Stimulated activated CD8-positive, alpha-beta memory T cell treated with anti-CD3 and anti-CD28 coated beads, Interleukin-4, amount 100 ng/mL, for 48 hours (primary cell): ENCODE data around the gene RTN1.

Experiments
- DNase-seq: peaks from one replicate; pipeline ENCODE4 v3.0.0-alpha.2; 2020

The RTN1 gene

GRCh38 chr14:59870277-59871165 lies at the start of gene RTN1:
RTN1 (minus strand) TSS chr14:59870776; CDS start chr14:59870630, 146 bp downstream.
- peak; percentile 40 for DNase-seq

- no peak for DNase-seq
Measured at GRCh38 chr14:59920378-59920683, 49.8 kb upstream of the RTN1 start.

GRCh38 chr14:59919570-59920377 lies 49.2 kb upstream of the RTN1 start, which contains the start of gene LRRC9:
LRRC9 (plus strand) TSS chr14:59920144.
- DNase-seq, result peak; percentile 28

GRCh38 chr14:59918824-59919569 lies 48.4 kb upstream of the RTN1 start:
- DNase-seq, result peak; percentile 32

- DNase-seq, result no peak
Measured at GRCh38 chr14:59913187-59913586, 42.6 kb upstream of the RTN1 start.

- no peak for DNase-seq
Measured at GRCh38 chr14:59912443-59912842, 41.9 kb upstream of the RTN1 start.

- no peak for DNase-seq
Measured at GRCh38 chr14:59905188-59905587, 34.6 kb upstream of the RTN1 start.

- no peak for DNase-seq
Measured at GRCh38 chr14:59904184-59904583, 33.6 kb upstream of the RTN1 start.

- DNase-seq, result no peak
Measured at GRCh38 chr14:59900556-59900955, 30.0 kb upstream of the RTN1 start.

GRCh38 chr14:59897757-59898383 lies 27.3 kb upstream of the RTN1 start:
- peak; percentile 27 for DNase-seq

- DNase-seq, result no peak
Measured at GRCh38 chr14:59895721-59896120, 25.1 kb upstream of the RTN1 start.

- no peak for DNase-seq
Measured at GRCh38 chr14:59890676-59891075, 20.1 kb upstream of the RTN1 start.

- DNase-seq, result no peak
Measured at GRCh38 chr14:59882957-59883356, 12.4 kb upstream of the RTN1 start.

GRCh38 chr14:59871166-59871495 lies 555 bp upstream of the RTN1 start:
- no peak for DNase-seq

GRCh38 chr14:59869381-59870255 lies 958 bp downstream of the RTN1 start:
- no peak for DNase-seq

GRCh38 chr14:59868021-59868420 lies 2.6 kb downstream of the RTN1 start:
- no peak for DNase-seq

- no peak for DNase-seq
Measured at GRCh38 chr14:59863806-59864525, 6.6 kb downstream of the RTN1 start.

GRCh38 chr14:59857328-59857727 lies 13.2 kb downstream of the RTN1 start:
- DNase-seq, result no peak

GRCh38 chr14:59852350-59852749 lies 18.2 kb downstream of the RTN1 start:
- DNase-seq, result no peak

- no peak for DNase-seq
Measured at GRCh38 chr14:59850458-59850857, 20.1 kb downstream of the RTN1 start.
